K562 (cell line): ENCODE measurements around the gene CALU. TPM values are rescaled to one million over a fixed set of nuclear protein-coding genes. Genes with fewer than 3 reads are reported as not detected.

ENCODE experiments used
- ATF3 ChIP-seq, 2 experiments: fragments of 450-650 bp in 1 of 2; sonication (generic) in 1 of 2; formaldehyde crosslinking in 1 of 2; IDR thresholded peaks in 1 of 2; conservative IDR thresholded peaks in 1 of 2; 2 replicates each; pipeline versions ENCODE4 v1.6.1 to v1.8.1; 2016 to 2023; ENCODE audit warnings: mild to moderate bottlenecking in 2 of 2, moderate library complexity in 2 of 2, inconsistent platforms in 1 of 2, missing genetic modification reagents in 1 of 2
- CREB1 ChIP-seq, 2 experiments: sonication (generic) in 1 of 2; formaldehyde crosslinking in 1 of 2; IDR thresholded peaks; 2 replicates each; pipeline versions ENCODE4 v1.6.1 to v1.8.0; 2012 to 2022; ENCODE audit warnings: inconsistent platforms in 1 of 2, mild to moderate bottlenecking in 1 of 2, missing genetic modification reagents in 1 of 2, moderate library complexity in 1 of 2
- DPF2 ChIP-seq: fragments of 450-650 bp; IDR thresholded peaks from 2 replicates; pipeline ENCODE4 v1.6.1; 2016
- MAX ChIP-seq: sonication (generic); formaldehyde crosslinking; IDR thresholded peaks from 2 replicates; pipeline ENCODE4 v1.9.0; 2022; ENCODE audit warnings: mild to moderate bottlenecking, missing genetic modification reagents
- MNT ChIP-seq, 2 experiments: fragments of 450-650 bp; conservative IDR thresholded peaks; 2 replicates each; pipeline ENCODE4 v1.6.1; 2017; ENCODE audit warnings: mild to moderate bottlenecking in 2 of 2, moderate library complexity in 2 of 2
- RBM39 ChIP-seq: fragments of 200-400 bp; formaldehyde crosslinking; optimal IDR thresholded peaks from 2 replicates; pipeline ENCODE3; 2018; ENCODE audit warnings: low read depth, low read length
- SIN3A ChIP-seq, 2 experiments: fragments of 150-350 bp in 1 of 2; IDR thresholded peaks; 2 replicates each; pipeline ENCODE4 v1.6.1; 2011 to 2016; ENCODE audit warnings: borderline replicate concordance in 2 of 2, low read depth in 2 of 2, low read length in 2 of 2, mild to moderate bottlenecking in 2 of 2, moderate library complexity in 2 of 2; ENCODE audit not compliant: control insufficient read depth in 1 of 2
- SRSF9 ChIP-seq: fragments of 200-400 bp; formaldehyde crosslinking; IDR thresholded peaks from 2 replicates; pipeline ENCODE4 v1.6.1; 2017; ENCODE audit warnings: low read depth, low read length, borderline replicate concordance
- UBTF ChIP-seq, 2 experiments: IDR thresholded peaks; 2 replicates each; pipeline ENCODE4 v1.6.1; 2012; ENCODE audit warnings: improper control_type of control experiment in 2 of 2, low read depth in 2 of 2, low read length in 2 of 2, borderline replicate concordance in 1 of 2
- ZNF384 ChIP-seq: IDR thresholded peaks from 2 replicates; pipeline ENCODE4 v1.6.1; 2012; ENCODE audit warnings: low read depth, low read length, improper control_type of control experiment
- ZNF395 ChIP-seq: fragments of 200-800 bp; sonication (Bioruptor generic); IDR thresholded peaks from 2 replicates; pipeline ENCODE4 v1.6.1; 2017; ENCODE audit warnings: missing genetic modification characterization, missing compliant biosample characterization
- polyA plus RNA-seq, 8 experiments: library from polyadenylated mRNA; depleted of rRNA in 4 of 8; stranded (reverse) in 5 of 8; unstranded in 3 of 8; fragments of >200 nt; fragmentation: Nextera tagmentation in 2 of 8; fragmentation: Illumina TruSeq in 1 of 8; extraction: Ambion mirVana in 2 of 8; extraction: Trizol in 1 of 8; gene quantifications; 2 replicates each; pipeline versions ENCODE4 v1.2.1 to v1.2.3, GENCODE V29; 2011 to 2014; ENCODE audit warnings: inconsistent platforms in 1 of 8, missing spikeins in 1 of 8
- total RNA-seq, 7 experiments: library from RNA; depleted of rRNA in 6 of 7; stranded (reverse); fragments of >200 nt in 6 of 7; fragmentation: Illumina TruSeq in 2 of 7; extraction: Trizol in 2 of 7; gene quantifications; 2 replicates each; pipeline versions ENCODE4 v1.2.1 to v1.2.3, GENCODE V29; 2011 to 2021; ENCODE audit warnings: low replicate concordance in 1 of 7
- TF ChIP-seq, protein P1 (sequence below): fragments of 450-650 bp; IDR thresholded peaks from 2 replicates; pipeline ENCODE4 v1.6.1; 2016; ENCODE audit warnings: missing biosample characterization, missing genetic modification characterization
- TF ChIP-seq, protein P2 (sequence below), 2 experiments: fragments of 450-650 bp; IDR thresholded peaks; 2 replicates each; pipeline ENCODE4 v1.6.1; 2016

The CALU gene
- total and polyA plus RNA-seq, 9 of the 15 experiments (the other 6 are each of a cell fraction or from before 2014, with no cell fraction given) = 166 to 286 (median 215) TPM

DNA sequence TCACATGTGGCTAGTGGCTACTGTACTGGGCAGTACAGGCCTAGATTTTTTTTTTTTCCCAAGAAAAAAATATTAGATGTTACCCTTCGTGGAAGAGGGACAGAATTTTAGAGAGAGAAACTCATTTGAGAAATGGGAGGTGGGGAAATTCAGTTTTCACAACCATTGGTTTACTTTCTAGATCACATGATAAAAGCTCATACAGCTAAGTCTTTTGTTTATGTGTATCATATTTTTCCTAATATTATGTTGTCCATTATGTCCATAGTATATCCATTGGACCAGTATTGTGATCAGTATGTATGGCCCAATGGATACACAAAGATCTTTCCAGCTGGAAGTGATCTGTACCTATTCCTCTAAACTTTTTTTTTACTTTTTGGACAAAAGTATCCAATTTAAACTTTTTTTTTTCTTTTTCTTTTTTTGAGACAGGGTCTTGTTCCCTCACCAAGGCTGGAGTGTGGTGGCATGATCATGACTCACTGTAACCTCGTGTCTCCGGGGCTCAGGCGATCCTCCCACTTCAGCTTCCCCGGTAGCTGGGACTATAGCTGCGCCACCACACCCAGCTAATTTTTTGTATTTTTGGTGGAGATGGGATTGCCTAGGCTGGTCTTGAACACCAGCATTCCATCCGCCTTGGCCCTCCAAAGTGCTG is 4.1 kb downstream of the CALU start (continued):
- TF ChIP-seq, protein P1, sequence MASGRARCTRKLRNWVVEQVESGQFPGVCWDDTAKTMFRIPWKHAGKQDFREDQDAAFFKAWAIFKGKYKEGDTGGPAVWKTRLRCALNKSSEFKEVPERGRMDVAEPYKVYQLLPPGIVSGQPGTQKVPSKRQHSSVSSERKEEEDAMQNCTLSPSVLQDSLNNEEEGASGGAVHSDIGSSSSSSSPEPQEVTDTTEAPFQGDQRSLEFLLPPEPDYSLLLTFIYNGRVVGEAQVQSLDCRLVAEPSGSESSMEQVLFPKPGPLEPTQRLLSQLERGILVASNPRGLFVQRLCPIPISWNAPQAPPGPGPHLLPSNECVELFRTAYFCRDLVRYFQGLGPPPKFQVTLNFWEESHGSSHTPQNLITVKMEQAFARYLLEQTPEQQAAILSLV (tag) = no peak
- TF ChIP-seq SRSF9 (no peak), UBTF (IDR thresholded peaks at IDR 0.05; ENCODE audit: borderline replicate concordance in 1 of 2, low read depth in 2 of 2, low read length in 2 of 2) (peak in 1 of 2 experiments; percentile 61; a peak in 1 of 4 replicates), CREB1 (IDR thresholded peaks at IDR 0.05) (no peak), CREB1 (CRISPR knock-in tag; IDR thresholded peaks at IDR 0.05) (0 out of 2 replicates have a peak, but pooled peaks have one; percentile 23), ZNF384 (peak; percentile 42; the same call in 1 of the 2 replicates), ZNF395 (peak; percentile 73; the same call in 1 of the 2 replicates), MNT (conservative IDR thresholded peaks at IDR 0.05) (peak; percentile 69 to 86), ATF3 (IDR thresholded peaks at IDR 0.05) (peak; percentile 87), ATF3 (CRISPR knock-in tag; conservative IDR thresholded peaks at IDR 0.05) (peak; percentile 44; the same call in 1 of the 2 replicates), MAX (CRISPR knock-in tag) (peak; percentile 25; the same call in 1 of the 2 replicates), SIN3A (IDR thresholded peaks at IDR 0.05; ENCODE audit: borderline replicate concordance in 2 of 2, control insufficient read depth in 1 of 2, low read depth in 2 of 2, low read length in 2 of 2) (peak in 1 of 2 experiments; percentile 73; a peak in 1 of 4 replicates), RBM39 (no peak), DPF2 (peak; percentile 72)
- TF ChIP-seq, protein P2, sequence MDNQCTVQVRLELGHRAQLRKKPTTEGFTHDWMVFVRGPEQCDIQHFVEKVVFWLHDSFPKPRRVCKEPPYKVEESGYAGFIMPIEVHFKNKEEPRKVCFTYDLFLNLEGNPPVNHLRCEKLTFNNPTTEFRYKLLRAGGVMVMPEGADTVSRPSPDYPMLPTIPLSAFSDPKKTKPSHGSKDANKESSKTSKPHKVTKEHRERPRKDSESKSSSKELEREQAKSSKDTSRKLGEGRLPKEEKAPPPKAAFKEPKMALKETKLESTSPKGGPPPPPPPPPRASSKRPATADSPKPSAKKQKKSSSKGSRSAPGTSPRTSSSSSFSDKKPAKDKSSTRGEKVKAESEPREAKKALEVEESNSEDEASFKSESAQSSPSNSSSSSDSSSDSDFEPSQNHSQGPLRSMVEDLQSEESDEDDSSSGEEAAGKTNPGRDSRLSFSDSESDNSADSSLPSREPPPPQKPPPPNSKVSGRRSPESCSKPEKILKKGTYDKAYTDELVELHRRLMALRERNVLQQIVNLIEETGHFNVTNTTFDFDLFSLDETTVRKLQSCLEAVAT (IDR thresholded peaks at IDR 0.05) = 0 out of 4 replicates have a peak, but pooled peaks have one; percentile 24 to 28
